Chondrocyte (in vitro differentiated cells): ENCODE data around the gene OR6K6. TPM values are rescaled to one million over a fixed set of nuclear protein-coding genes. Genes with fewer than 3 reads are reported as not detected.
A peak's percentile ranks its signal among the peaks of the same experiment; 100 is the strongest.

Experiments
- DNase-seq: peaks from one replicate; pipeline ENCODE4 v3.0.0; 2021; ENCODE audit warnings: mixed read lengths, low spot score
- H3K27ac Mint-ChIP-seq: one replicate; pipeline ENCODE4 v1.8.0; 2021; ENCODE audit warnings: mild to moderate bottlenecking, moderate library complexity, mixed read lengths; ENCODE audit not compliant: unreplicated experiment
- H3K27me3 Mint-ChIP-seq: 2 replicates; pipeline ENCODE4 v1.8.0; 2021; ENCODE audit warnings: low read depth, mixed read lengths
- H3K36me3 Mint-ChIP-seq: 2 replicates; pipeline ENCODE4 v1.8.0; 2021; ENCODE audit warnings: low read depth, mixed read lengths
- H3K4me1 Mint-ChIP-seq: 2 replicates; pipeline ENCODE4 v1.8.0; 2021; ENCODE audit warnings: low read depth, mild to moderate bottlenecking, mixed read lengths
- H3K4me3 Mint-ChIP-seq: one replicate; pipeline ENCODE4 v1.8.0; 2021; ENCODE audit warnings: mild to moderate bottlenecking, moderate library complexity, mixed read lengths; ENCODE audit not compliant: unreplicated experiment
- H3K9me3 Mint-ChIP-seq: 2 replicates; pipeline ENCODE4 v1.8.0; 2021; ENCODE audit warnings: low read depth, mixed read lengths
- CTCF ChIP-seq: fragments of 200-600 bp; sonication (generic); IDR thresholded peaks from 2 replicates; pipeline ENCODE4 v1.5.0; 2021; ENCODE audit warnings: antibody characterized with exemption, mild to moderate bottlenecking, moderate library complexity
- total RNA-seq: library from RNA; stranded (reverse); gene quantifications from 3 replicates; pipeline ENCODE4 v1.2.1, GENCODE V29; 2021

Gene OR6K6
- total RNA-seq, 1 donor from 2014 or later, result not detected

GRCh38 chr1:158771950-158772866 lies 17.7 kb downstream of the OR6K6 start, which contains the start of gene OR6N1:
OR6N1 (minus strand) TSS chr1:158772195; CDS start chr1:158766682, 5,513 bp downstream.
- H3K4me3 Mint-ChIP-seq, result no peak within 1 kb of the TSS
- no peak for TF ChIP-seq CTCF
- H3K27me3 Mint-ChIP-seq, result peaks cover 6% of the 10 kb centered on the region
- no peaks in the 10 kb centered on the region for H3K4me1 Mint-ChIP-seq
- no peak for DNase-seq
- H3K36me3 Mint-ChIP-seq, result no peaks in the 10 kb centered on the region
- no peaks in the 10 kb centered on the region for H3K9me3 Mint-ChIP-seq
- H3K27ac Mint-ChIP-seq, result no peak within 1 kb of the TSS

- DNase-seq, result no peak
- no peaks in the 10 kb centered on the region for H3K36me3 Mint-ChIP-seq
- no peak within 1 kb of the TSS for H3K27ac Mint-ChIP-seq
- TF ChIP-seq CTCF, result no peak
- H3K9me3 Mint-ChIP-seq, result no peaks in the 10 kb centered on the region
- H3K27me3 Mint-ChIP-seq, result peaks cover 4% of the 10 kb centered on the region
- no peaks in the 10 kb centered on the region for H3K4me1 Mint-ChIP-seq
- no peak within 1 kb of the TSS for H3K4me3 Mint-ChIP-seq
Observed at GRCh38 chr1:158781104-158781503, 26.6 kb downstream of the OR6K6 start, which contains the start of gene OR6N2. OR6N2 (minus strand) TSS chr1:158781204; CDS start chr1:158777635, 3,569 bp downstream.

GRCh38 chr1:158793604-158794003 lies 39.1 kb downstream of the OR6K6 start:
- TF ChIP-seq CTCF, result no peak
- H3K4me3 Mint-ChIP-seq, result no peak overlapping the region
- no peaks in the 10 kb centered on the region for H3K4me1 Mint-ChIP-seq
- peaks cover 3% of the 10 kb centered on the region for H3K9me3 Mint-ChIP-seq
- no peak overlapping the region for H3K27ac Mint-ChIP-seq
- no peak for DNase-seq
- peaks cover 10% of the 10 kb centered on the region for H3K27me3 Mint-ChIP-seq
- H3K36me3 Mint-ChIP-seq, result no peaks in the 10 kb centered on the region

GRCh38 chr1:158794247-158794646 lies 39.7 kb downstream of the OR6K6 start:
- Mint-ChIP-seq H3K4me1 (no peaks in the 10 kb centered on the region), H3K36me3 (no peaks in the 10 kb centered on the region), H3K9me3 (no peaks in the 10 kb centered on the region), H3K27me3 (peaks cover 7% of the 10 kb centered on the region), H3K4me3 (no peak overlapping the region), H3K27ac (no peak overlapping the region)
- DNase-seq, result no peak
- no peak for TF ChIP-seq CTCF

- Mint-ChIP-seq H3K4me3 (no peak overlapping the region), H3K36me3 (no peaks in the 10 kb centered on the region), H3K9me3 (no peaks in the 10 kb centered on the region), H3K27ac (no peak overlapping the region), H3K4me1 (no peaks in the 10 kb centered on the region), H3K27me3 (peaks cover 9% of the 10 kb centered on the region)
- peak; percentile 40 for TF ChIP-seq CTCF
- DNase-seq, result no peak
Observed at GRCh38 chr1:158798531-158798930, 44.0 kb downstream of the OR6K6 start.
